K562 (cell line): Measurements from ENCODE around the gene MDH2. TPM values are rescaled to one million over a fixed set of nuclear protein-coding genes. Genes with fewer than 3 reads are reported as not detected.

Experiments used
- ATAC-seq: fragments of 200-7000 bp; cut with Tn5 transposase; 3 replicates; pipeline ENCODE4 v1.9.1; 2020; ENCODE audit warnings: moderate library complexity
- BruUV-seq: library from RNA; stranded (reverse); fragments of 400-500 nt; replicated peaks from 2 replicates; lab custom pipeline; 2021; lab: Mats Ljungman, UMichigan
- CTCF ChIA-PET: fragments of 300-600 bp; formaldehyde crosslinking; extraction: SDS; loops from one replicate; lab custom pipeline; 2021; ENCODE audit warnings: low intra/inter-chr PET ratio; lab: Yijun Ruan, JAX
- POLR2A ChIA-PET: fragments of 300-600, 350-650 bp; sonication (Branson Sonifier 250); formaldehyde crosslinking; extraction: SDS; loops from one replicate; lab custom pipeline; 2021; ENCODE audit warnings: antibody characterized with exemption, inconsistent platforms; lab: Yijun Ruan, JAX
- DNase-seq, 4 experiments: peaks; one replicate each; pipeline versions ENCODE4 v3.0.0 to v3.0.0-alpha.2; 2011 to 2018; ENCODE audit warnings: low spot score in 3 of 4, mixed read lengths in 3 of 4; ENCODE audit errors: extremely low read depth in 1 of 4
- FAIRE-seq: peaks from 2 replicates; lab custom pipeline; 2011; peaks lifted over from hg19 to GRCh38; lab: Jason Lieb, UNC
- H2AFZ ChIP-seq: 2 replicates; pipeline ENCODE4 v1.6.0; 2011; ENCODE audit warnings: low read depth, low read length, control low read depth, inconsistent platforms
- H3K27ac ChIP-seq: fragments of 200-600 bp; 3 replicates; pipeline ENCODE4 v1.8.0; 2011; ENCODE audit warnings: low read depth, mild to moderate bottlenecking, control low read depth, inconsistent platforms, low read length, moderate library complexity, mixed read lengths; ENCODE audit errors: extremely low read depth
- H3K27me3 ChIP-seq, 2 experiments: fragments of 300-600 bp in 1 of 2; 2 replicates in 1 of 2; 3 replicates in 1 of 2; pipeline versions ENCODE4 v1.6.0 to v1.8.0; 2011; ENCODE audit warnings: inconsistent platforms in 2 of 2, low read length in 2 of 2, mild to moderate bottlenecking in 1 of 2, mixed read lengths in 1 of 2, moderate library complexity in 1 of 2; ENCODE audit not compliant: control insufficient read depth in 2 of 2, insufficient read depth in 2 of 2
- H3K36me3 ChIP-seq: fragments of 300-600 bp; 3 replicates; pipeline ENCODE4 v1.8.0; 2011; ENCODE audit warnings: mild to moderate bottlenecking, low read length, inconsistent platforms; ENCODE audit not compliant: control insufficient read depth, insufficient read depth
- H3K4me1 ChIP-seq, 2 experiments: fragments of 200-600 bp in 1 of 2; replicated peaks in 1 of 2; 2 replicates in 1 of 2; 3 replicates in 1 of 2; pipeline versions ENCODE4 v1.5.1 to v1.8.0; 2011; ENCODE audit warnings: inconsistent platforms in 2 of 2, low read length in 2 of 2, mild to moderate bottlenecking in 1 of 2, mixed read lengths in 1 of 2, moderate library complexity in 1 of 2; ENCODE audit not compliant: control insufficient read depth in 2 of 2, insufficient read depth in 2 of 2
- H3K4me2 ChIP-seq: 2 replicates; pipeline ENCODE4 v1.6.1; 2011; ENCODE audit warnings: low read length, control low read depth, inconsistent platforms, mixed read lengths; ENCODE audit not compliant: insufficient read depth
- H3K4me3 ChIP-seq: fragments of 200-600 bp; sonication (generic), shearing (Covaris generic); 2 replicates; pipeline ENCODE4 v1.5.1; 2016; ENCODE audit warnings: control low read depth, inconsistent platforms
- H3K79me2 ChIP-seq: fragments of 200-600 bp; 3 replicates; pipeline ENCODE4 v1.8.0; 2011; ENCODE audit warnings: low read length, inconsistent platforms; ENCODE audit not compliant: control insufficient read depth, insufficient read depth
- H3K9ac ChIP-seq, 2 experiments: 2 replicates each; pipeline versions ENCODE4 v1.6.0 to v1.6.1; 2011; ENCODE audit warnings: low read depth in 2 of 2, low read length in 2 of 2, control low read depth in 1 of 2, inconsistent platforms in 1 of 2, mild to moderate bottlenecking in 1 of 2, mixed read lengths in 1 of 2; ENCODE audit not compliant: insufficient read depth in 1 of 2
- H3K9me1 ChIP-seq: one replicate; pipeline ENCODE4 v1.6.0; 2011; ENCODE audit warnings: inconsistent platforms, mild to moderate bottlenecking, low read length, moderate library complexity; ENCODE audit not compliant: control insufficient read depth, insufficient read depth
- H3K9me3 ChIP-seq: replicated peaks from 2 replicates; pipeline ENCODE4 v1.5.1; 2011; ENCODE audit warnings: low read depth, low read length, inconsistent platforms; ENCODE audit not compliant: control insufficient read depth, insufficient read depth
- H4K20me1 ChIP-seq: replicated peaks from 2 replicates; pipeline ENCODE4 v1.6.1; 2011; ENCODE audit warnings: low read length, inconsistent platforms, mixed read lengths; ENCODE audit not compliant: control insufficient read depth, insufficient read depth
- BCOR ChIP-seq: fragments of 450-650 bp; IDR thresholded peaks from 2 replicates; pipeline ENCODE4 v1.6.1; 2016
- BRF2 ChIP-seq: IDR thresholded peaks from 3 replicates; pipeline ENCODE4 v1.6.1; 2011; ENCODE audit warnings: borderline replicate concordance, mild to moderate bottlenecking; ENCODE audit not compliant: insufficient read length, insufficient read depth
- FOXK1 ChIP-seq: sonication (generic); formaldehyde crosslinking; IDR thresholded peaks from 2 replicates; pipeline ENCODE4 v1.8.0; 2022; ENCODE audit warnings: missing genetic modification reagents, mild to moderate bottlenecking, borderline replicate concordance
- MXI1 ChIP-seq: IDR thresholded peaks from 2 replicates; pipeline ENCODE4 v1.6.1; 2011; ENCODE audit warnings: low read depth, mild to moderate bottlenecking, improper control_type of control experiment, low read length
- RFX7 ChIP-seq: fragments of 250-450 bp; sonication (Bioruptor Pico); IDR thresholded peaks from 2 replicates; pipeline ENCODE4 v1.5.1; 2021; ENCODE audit warnings: mild to moderate bottlenecking
- WGBS: fragments of 100-300 bp; shearing (Covaris generic); methylation state at CpG from one replicate; pipeline ENCODE4 v1.1.6; 2016; ENCODE audit warnings: low coverage, mixed read lengths; ENCODE audit not compliant: insufficient coverage; ENCODE audit errors: missing lambda C conversion rate; 5-methylcytosine and 5-hydroxymethylcytosine counted together
- in situ Hi-C: fragments of 300-500 bp; cut with MboI; formaldehyde crosslinking; loops from 4 replicates; pipeline ENCODE4 v1.15.0; 2018; ENCODE audit warnings: inconsistent platforms, mixed read lengths
- intact Hi-C: fragments of 100-400 bp; cut with micrococcal nuclease; formaldehyde crosslinking; loops from 2 replicates; pipeline ENCODE4 v1.14.2; 2022
- polyA plus RNA-seq, 8 experiments: library from polyadenylated mRNA; depleted of rRNA in 4 of 8; stranded (reverse) in 5 of 8; unstranded in 3 of 8; fragments of >200 nt; fragmentation: Nextera tagmentation in 2 of 8; fragmentation: Illumina TruSeq in 1 of 8; extraction: Ambion mirVana in 2 of 8; extraction: Trizol in 1 of 8; gene quantifications; 2 replicates each; pipeline versions ENCODE4 v1.2.1 to v1.2.3, GENCODE V29; 2011 to 2014; ENCODE audit warnings: inconsistent platforms in 1 of 8, missing spikeins in 1 of 8
- total RNA-seq, 7 experiments: library from RNA; depleted of rRNA in 6 of 7; stranded (reverse); fragments of >200 nt in 6 of 7; fragmentation: Illumina TruSeq in 2 of 7; extraction: Trizol in 2 of 7; gene quantifications; 2 replicates each; pipeline versions ENCODE4 v1.2.1 to v1.2.3, GENCODE V29; 2011 to 2021; ENCODE audit warnings: low replicate concordance in 1 of 7

Gene MDH2
- total and polyA plus RNA-seq, 9 of the 15 experiments (the other 6 are each of a cell fraction or from before 2014, with no cell fraction given), result 106 to 701 (median 242) TPM

- no peaks in the 10 kb centered on the region for H3K27me3 ChIP-seq
- H4K20me1 ChIP-seq, result peaks cover 50% of the 10 kb centered on the region
- no peak overlapping the region for H3K9ac ChIP-seq
- no peak for DNase-seq
- in situ Hi-C loops, result no loop called here
- H3K27ac ChIP-seq, result no peak overlapping the region
- no peak overlapping the region for H3K4me2 ChIP-seq
- H3K9me3 ChIP-seq, result no peaks in the 10 kb centered on the region
- H3K9me1 ChIP-seq, result peaks cover 2% of the 10 kb centered on the region
- ATAC-seq, result no peak
- TF ChIP-seq RFX7, result no peak
- no peak for TF ChIP-seq MXI1
- TF ChIP-seq BCOR, result no peak
- TF ChIP-seq FOXK1, result no peak
- no peak for TF ChIP-seq BRF2
- FAIRE-seq, result no peak
- no peak overlapping the region for H3K4me3 ChIP-seq
- BruUV-seq, result no TSS peak
- WGBS, result 93% methylated on average over 18 of the region's 18 CpGs
- peaks cover 49% of the 10 kb centered on the region for H3K79me2 ChIP-seq
- ChIA-PET POLR2A (interaction anchor here (0.6 to 2.1 kb wide), 5 partner anchors 9 to 1663 kb away, joined by 3 to 9 read pairs (median 3); partner anchors contain the start of genes MDH2 and STYXL1), CTCF (no interaction called here)
- intact Hi-C loops, result no loop called here
- H2AFZ ChIP-seq, result no peak overlapping the region
- peaks cover 100% of the 10 kb centered on the region for H3K36me3 ChIP-seq
- H3K4me1 ChIP-seq, result no peaks in the 10 kb centered on the region; a peak in 2 of 5 replicates
Observed at GRCh38 chr7:76057103-76057812, 9.4 kb downstream of the MDH2 start.
